HEK293T (cell line): ENCODE measurements around the gene ARHGAP6.

Source experiments
- CTCF ChIA-PET: fragments of 350-600 bp; formaldehyde crosslinking; extraction: SDS; loops from one replicate; lab custom pipeline; 2021; ENCODE audit warnings: antibody characterized with exemption, inconsistent platforms; lab: Yijun Ruan, JAX
- POLR2A ChIA-PET: fragments of 350-600 bp; formaldehyde crosslinking; extraction: SDS; loops from one replicate; lab custom pipeline; 2020; ENCODE audit warnings: antibody characterized with exemption, inconsistent platforms; lab: Yijun Ruan, JAX
- DNase-seq: peaks from one replicate; pipeline ENCODE4 v3.0.0; 2012; ENCODE audit warnings: mixed read lengths; ENCODE audit errors: extremely low spot score
- ARNT ChIP-seq: fragments of 450-650 bp; IDR thresholded peaks from 2 replicates; pipeline ENCODE4 v1.6.1; 2017; ENCODE audit warnings: mild to moderate bottlenecking
- BHLHE40 ChIP-seq: fragments of 450-650 bp; IDR thresholded peaks from 2 replicates; pipeline ENCODE4 v1.6.1; 2016; ENCODE audit warnings: mild to moderate bottlenecking, moderate library complexity, borderline replicate concordance
- CTBP1 ChIP-seq: fragments of 450-650 bp; IDR thresholded peaks from 2 replicates; pipeline ENCODE4 v1.6.1; 2016; ENCODE audit warnings: borderline replicate concordance
- ELF4 ChIP-seq: fragments of 450-650 bp; IDR thresholded peaks from 2 replicates; pipeline ENCODE4 v1.6.1; 2017; ENCODE audit warnings: antibody characterized with exemption
- FOXA1 ChIP-seq: fragments of 450-650 bp; IDR thresholded peaks from 2 replicates; pipeline ENCODE4 v1.6.1; 2016; ENCODE audit warnings: mild to moderate bottlenecking
- FOXK2 ChIP-seq: fragments of 450-650 bp; IDR thresholded peaks from 2 replicates; pipeline ENCODE4 v1.6.1; 2016; ENCODE audit warnings: mild to moderate bottlenecking
- FOXM1 ChIP-seq: fragments of 450-650 bp; IDR thresholded peaks from 2 replicates; pipeline ENCODE4 v1.6.1; 2017; ENCODE audit warnings: mild to moderate bottlenecking, borderline replicate concordance
- HDGF ChIP-seq: fragments of 450-650 bp; IDR thresholded peaks from 2 replicates; pipeline ENCODE4 v1.6.1; 2017; ENCODE audit warnings: antibody characterized with exemption, borderline replicate concordance
- L3MBTL2 ChIP-seq: fragments of 450-650 bp; conservative IDR thresholded peaks from 2 replicates; pipeline ENCODE4 v1.6.1; 2016; ENCODE audit warnings: mild to moderate bottlenecking
- LEF1 ChIP-seq: fragments of 450-650 bp; IDR thresholded peaks from 2 replicates; pipeline ENCODE4 v1.6.1; 2017; ENCODE audit warnings: mild to moderate bottlenecking, borderline replicate concordance
- NFRKB ChIP-seq: fragments of 450-650 bp; IDR thresholded peaks from 2 replicates; pipeline ENCODE4 v1.6.1; 2016; ENCODE audit warnings: mild to moderate bottlenecking, moderate library complexity
- PKNOX1 ChIP-seq: fragments of 450-650 bp; IDR thresholded peaks from 2 replicates; pipeline ENCODE4 v1.6.1; 2016
- SP1 ChIP-seq: fragments of 450-650 bp; IDR thresholded peaks from 2 replicates; pipeline ENCODE4 v1.6.1; 2017
- SUZ12 ChIP-seq: fragments of 450-650 bp; IDR thresholded peaks from 2 replicates; pipeline ENCODE4 v1.6.1; 2016; ENCODE audit warnings: mild to moderate bottlenecking
- TARDBP ChIP-seq: fragments of 450-650 bp; IDR thresholded peaks from 2 replicates; pipeline ENCODE4 v1.6.1; 2016
- ZNF384 ChIP-seq: fragments of 450-650 bp; IDR thresholded peaks from 2 replicates; pipeline ENCODE4 v1.6.1; 2016

The ARHGAP6 gene

GRCh38 chrX:11398139-11398538 lies 267.6 kb downstream of the ARHGAP6 start:
- ChIA-PET POLR2A (no interaction called here), CTCF (interaction anchor here (0.7 kb wide), 1 partner anchor 1035 kb away, joined by 3 read pairs; no protein-coding TSS in a partner anchor)
- TF ChIP-seq SUZ12 = no peak
- TF ChIP-seq NFRKB = no peak
- TF ChIP-seq ELF4 = no peak
- TF ChIP-seq L3MBTL2 = no peak
- TF ChIP-seq PKNOX1 = no peak
- no peak for TF ChIP-seq ARNT
- no peak for TF ChIP-seq FOXK2
- no peak for TF ChIP-seq ZNF384
- TF ChIP-seq FOXA1 = no peak
- TF ChIP-seq LEF1 = no peak
- TF ChIP-seq SP1 = no peak
- no peak for TF ChIP-seq FOXM1
- no peak for DNase-seq

GRCh38 chrX:11397680-11398079 lies 268.0 kb downstream of the ARHGAP6 start:
- CTCF ChIA-PET = no interaction called here
- no peak for DNase-seq
- POLR2A ChIA-PET = no interaction called here
- no peak for TF ChIP-seq ZNF384
- no peak for TF ChIP-seq FOXK2
- no peak for TF ChIP-seq LEF1
- TF ChIP-seq CTBP1 = no peak
- no peak for TF ChIP-seq SP1
- no peak for TF ChIP-seq SUZ12
- no peak for TF ChIP-seq FOXA1
- TF ChIP-seq ARNT = no peak
- TF ChIP-seq PKNOX1 = no peak
- TF ChIP-seq FOXM1 = no peak

- no peak for DNase-seq
- ChIA-PET POLR2A (no interaction called here), CTCF (no interaction called here)
- TF ChIP-seq HDGF (no peak), L3MBTL2 (no peak), FOXM1 (no peak), FOXK2 (no peak), FOXA1 (no peak), CTBP1 (no peak), ZNF384 (no peak), TARDBP (no peak), ELF4 (no peak), PKNOX1 (no peak), SP1 (no peak), NFRKB (no peak), LEF1 (no peak), BHLHE40 (no peak), ARNT (no peak), SUZ12 (no peak)
Observed at GRCh38 chrX:11395859-11396258, 269.9 kb downstream of the ARHGAP6 start.

GRCh38 chrX:11393949-11394654 lies 271.6 kb downstream of the ARHGAP6 start:
- DNase-seq = no peak
- TF ChIP-seq ELF4 (no peak), NFRKB (no peak), SP1 (no peak), FOXK2 (no peak), PKNOX1 (no peak), L3MBTL2 (no peak), FOXA1 (no peak), TARDBP (no peak), SUZ12 (no peak), LEF1 (no peak), ZNF384 (no peak), FOXM1 (no peak), CTBP1 (no peak), HDGF (no peak), ARNT (no peak), BHLHE40 (no peak)
- POLR2A ChIA-PET = no interaction called here
- CTCF ChIA-PET = no interaction called here

- CTCF ChIA-PET = no interaction called here
Observed at GRCh38 chrX:11386812-11387211, 278.9 kb downstream of the ARHGAP6 start.

More at GRCh38 chrX:11386812-11387211, 278.9 kb downstream of the ARHGAP6 start:
- no peak for DNase-seq
- POLR2A ChIA-PET = no interaction called here
- TF ChIP-seq ELF4 (no peak), FOXM1 (no peak), HDGF (no peak), L3MBTL2 (no peak), CTBP1 (no peak), ARNT (no peak), NFRKB (no peak), ZNF384 (no peak), BHLHE40 (no peak), PKNOX1 (no peak), TARDBP (no peak), SUZ12 (no peak), FOXK2 (no peak)
